HTERT RPE-1 (cell line): ENCODE data around the gene SLC38A11.

Experiments
- in situ Hi-C: fragments of 300-500 bp; cut with MboI; formaldehyde crosslinking; loops from 4 replicates; pipeline ENCODE4 v1.14.3; 2020; ENCODE audit warnings: low sequenced_read_pairs

SLC38A11 gene

DNA sequence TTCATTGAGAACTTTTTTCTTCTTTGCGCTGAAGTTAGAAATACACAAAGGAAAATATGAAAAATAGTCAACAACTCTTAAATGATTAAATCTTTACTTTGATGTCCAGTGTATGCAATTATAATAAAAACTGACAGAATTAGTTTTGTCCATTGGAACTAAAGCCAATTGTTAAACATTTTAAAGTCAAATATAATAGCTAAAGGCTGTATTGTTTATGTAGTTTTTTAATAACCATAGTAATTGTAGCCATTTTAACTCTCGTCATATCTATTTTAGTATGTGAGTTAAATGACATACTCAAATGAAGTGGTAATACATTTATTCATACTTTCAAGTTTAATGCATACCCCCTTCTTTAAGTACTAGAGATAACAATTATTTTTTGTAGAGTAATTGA, 109.0 kb downstream of the SLC38A11 start:
- in situ Hi-C loops = no loop called here
